Right lobe of liver (tissue), 6 donors: ENCODE measurements around the gene ZFAND3. TPM values are rescaled to one million over a fixed set of nuclear protein-coding genes. Genes with fewer than 3 reads are reported as not detected.

Experiments used
- ATAC-seq, 4 donors: fragments of 200-7000 bp; cut with Tn5 transposase; one replicate each; pipeline ENCODE4 v1.9.1; 2020; ENCODE audit warnings: mild to moderate bottlenecking in 4 of 4, moderate library complexity in 4 of 4
- DNase-seq, 3 donors: peaks; one replicate each; pipeline ENCODE4 v3.0.0-alpha.2; 2020
- H3K27ac ChIP-seq, 3 donors: fragments of 200-600 bp; one replicate each; pipeline ENCODE4 v1.8.0; 2022
- H3K27me3 ChIP-seq, 2 donors: fragments of 200-600 bp; one replicate each; pipeline ENCODE4 v1.8.0; 2022
- H3K36me3 ChIP-seq, 4 donors: fragments of 200-600 bp; sonication (generic) in 1 of 4; one replicate each; pipeline versions ENCODE4 v1.5.1 to v1.8.0; 2017 to 2022; ENCODE audit warnings: control low read depth in 1 of 4
- H3K4me1 ChIP-seq, 4 donors: fragments of 200-600 bp; sonication (generic) in 1 of 4; one replicate each; pipeline versions ENCODE4 v1.5.1 to v1.8.0; 2017 to 2022; ENCODE audit warnings: control low read depth in 1 of 4
- H3K4me3 ChIP-seq, 3 donors: fragments of 200-600 bp; one replicate each; pipeline ENCODE4 v1.8.0; 2022
- H3K9me3 ChIP-seq, 4 donors: fragments of 200-600 bp; sonication (generic) in 1 of 4; one replicate each; pipeline versions ENCODE4 v1.5.1 to v1.8.0; 2017 to 2022; ENCODE audit warnings: control low read depth in 1 of 4
- POLR2A ChIP-seq: fragments of 450-650 bp; IDR thresholded peaks from one replicate; pipeline ENCODE4 v1.6.1; 2017; ENCODE audit warnings: antibody characterized with exemption, mild to moderate bottlenecking
- WGBS: methylation state at CpG from one replicate; pipeline ENCODE4 v1.1.6; 2018; ENCODE audit warnings: low coverage, low lambda C conversion rate; ENCODE audit not compliant: insufficient coverage; ENCODE audit errors: missing lambda C conversion rate; 5-methylcytosine and 5-hydroxymethylcytosine counted together
- intact Hi-C, 2 donors: fragments of 100-400 bp; cut with DNase I; formaldehyde crosslinking; loops; one replicate each; pipeline versions ENCODE4 v1.11.2 to v1.14.1; 2022
- total RNA-seq, 6 experiments: library from RNA; depleted of rRNA in 2 of 6; stranded (reverse); fragments of >200 nt in 2 of 6; fragmentation: NEBNext Ultra II Directional in 3 of 6; extraction: Animal tissue kit (Norgen Biotek cat#: 25700) in 3 of 6; gene quantifications; one replicate each; pipeline versions ENCODE4 v1.1.0 to v1.2.4, GENCODE V29; 2016 to 2023
- TF ChIP-seq, protein P1 (sequence below), 4 donors: fragments of 200-600 bp in 3 of 4; fragments of 450-650 bp in 1 of 4; IDR thresholded peaks; one replicate each; pipeline versions ENCODE4 v1.5.1 to v1.8.0; 2016 to 2022; ENCODE audit warnings: antibody characterized with exemption in 4 of 4, mild to moderate bottlenecking in 2 of 4
- donor health status: DM: no; HTN: yes; CAD: no.
- donor health status: DM: no; HTN: no; CAD: no.
- donor health status: DM: no; HTN: no; CAD: no.
- donor health status: DM: no; HTN: yes; CAD: no.
- donor health status: DM: no; HTN: yes; CAD: no.

The ZFAND3 gene
- total RNA-seq, 6 experiments from 2014 or later, result 43.1 to 66.5 (median 53.2) TPM

DNA sequence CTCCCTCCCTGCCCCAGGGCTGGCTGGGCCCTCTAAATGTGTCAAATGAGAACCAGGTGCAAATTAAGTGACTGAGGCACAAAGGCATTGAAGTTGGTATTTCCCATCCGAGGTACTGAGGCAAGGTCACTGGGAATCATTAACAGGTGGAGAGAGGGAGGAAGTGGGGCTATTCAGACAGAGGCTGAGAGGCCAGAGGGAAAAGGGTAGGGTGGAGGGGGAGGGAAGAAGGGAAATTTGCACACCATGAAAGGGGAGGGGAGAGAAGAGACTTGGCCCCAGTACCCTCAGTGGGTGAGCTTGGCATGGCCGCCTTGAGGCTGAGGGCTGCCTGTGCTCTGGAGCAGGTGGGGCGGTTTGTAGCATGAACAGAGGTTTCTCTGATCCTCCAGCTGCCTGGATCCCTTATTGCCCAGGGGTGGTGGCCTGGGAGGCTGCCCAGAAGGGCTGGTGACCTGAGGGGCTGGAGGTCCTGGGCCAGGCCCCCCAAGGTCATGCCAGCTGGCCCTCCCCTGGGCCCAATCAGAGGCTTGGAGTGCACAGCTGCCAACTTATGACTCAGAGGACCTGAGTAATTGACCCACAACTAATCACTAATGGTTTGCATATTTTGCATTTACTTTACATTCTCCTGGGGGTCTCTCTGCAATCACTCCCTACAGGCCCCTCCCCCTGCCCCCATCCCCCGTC, 40.3 kb upstream of the ZFAND3 start:
- Histone ChIP-seq H3K36me3 (no peaks in the 10 kb centered on the region), H3K4me3 (no peak overlapping the region), H3K27me3 (no peaks in the 10 kb centered on the region), H3K9me3 (no peaks in the 10 kb centered on the region), H3K27ac (no peak overlapping the region), H3K4me1 (peaks cover 0 to 6% (median 0%) of the 10 kb centered on the region in 4 donors)
- DNase-seq (no peak), ATAC-seq (no peak)
- TF ChIP-seq POLR2A, result no peak
- TF ChIP-seq, protein P1, sequence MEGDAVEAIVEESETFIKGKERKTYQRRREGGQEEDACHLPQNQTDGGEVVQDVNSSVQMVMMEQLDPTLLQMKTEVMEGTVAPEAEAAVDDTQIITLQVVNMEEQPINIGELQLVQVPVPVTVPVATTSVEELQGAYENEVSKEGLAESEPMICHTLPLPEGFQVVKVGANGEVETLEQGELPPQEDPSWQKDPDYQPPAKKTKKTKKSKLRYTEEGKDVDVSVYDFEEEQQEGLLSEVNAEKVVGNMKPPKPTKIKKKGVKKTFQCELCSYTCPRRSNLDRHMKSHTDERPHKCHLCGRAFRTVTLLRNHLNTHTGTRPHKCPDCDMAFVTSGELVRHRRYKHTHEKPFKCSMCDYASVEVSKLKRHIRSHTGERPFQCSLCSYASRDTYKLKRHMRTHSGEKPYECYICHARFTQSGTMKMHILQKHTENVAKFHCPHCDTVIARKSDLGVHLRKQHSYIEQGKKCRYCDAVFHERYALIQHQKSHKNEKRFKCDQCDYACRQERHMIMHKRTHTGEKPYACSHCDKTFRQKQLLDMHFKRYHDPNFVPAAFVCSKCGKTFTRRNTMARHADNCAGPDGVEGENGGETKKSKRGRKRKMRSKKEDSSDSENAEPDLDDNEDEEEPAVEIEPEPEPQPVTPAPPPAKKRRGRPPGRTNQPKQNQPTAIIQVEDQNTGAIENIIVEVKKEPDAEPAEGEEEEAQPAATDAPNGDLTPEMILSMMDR (IDR thresholded peaks at IDR 0.05), result no peak
- intact Hi-C loops, result no loop called here
- 10% methylated on average over 2 of the region's 4 CpGs for WGBS

DNA sequence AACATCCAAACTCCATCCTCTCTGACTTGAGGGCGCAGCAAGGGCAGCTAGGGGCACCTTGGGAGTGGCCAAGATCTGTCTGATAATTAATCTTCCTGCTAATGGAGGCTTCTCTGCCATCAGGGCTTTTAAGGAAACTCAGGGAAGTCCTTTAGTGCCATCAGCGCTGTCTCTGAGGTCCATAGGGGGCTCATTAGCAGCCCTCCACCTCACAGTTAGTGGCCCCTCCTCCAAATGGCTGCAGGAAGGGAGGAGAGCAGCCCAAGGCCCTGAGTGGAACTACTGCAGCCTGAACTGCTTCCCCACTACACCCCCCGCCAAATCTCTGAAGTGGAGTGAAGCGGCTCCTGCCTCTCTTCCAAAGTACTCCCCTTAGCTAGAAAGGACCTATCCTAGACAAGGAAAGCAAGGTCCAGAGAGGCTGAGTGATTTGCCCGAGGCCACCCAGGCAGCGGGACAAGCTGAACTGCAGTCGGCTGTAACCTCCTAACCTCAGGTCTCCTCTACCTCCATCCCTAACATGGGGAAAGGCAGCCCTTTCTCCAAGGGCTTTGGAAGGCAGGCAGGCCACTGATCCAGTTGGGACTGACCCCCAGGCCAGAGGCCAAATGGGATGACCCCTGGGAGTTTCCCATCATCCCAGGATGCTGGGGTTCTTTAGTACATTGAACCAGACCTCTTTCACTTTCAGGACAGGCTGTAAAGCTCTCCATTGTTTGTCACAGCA, 39.5 kb upstream of the ZFAND3 start:
- ATAC-seq, result no peak
- Histone ChIP-seq H3K9me3 (no peaks in the 10 kb centered on the region), H3K27ac (no peak overlapping the region), H3K4me3 (no peak overlapping the region), H3K27me3 (no peaks in the 10 kb centered on the region), H3K36me3 (no peaks in the 10 kb centered on the region), H3K4me1 (peaks cover 0 to 6% (median 0%) of the 10 kb centered on the region in 4 donors)
- intact Hi-C loops, result no loop called here
- no peak for DNase-seq
- 89% methylated on average over 4 of the region's 7 CpGs for WGBS
- TF ChIP-seq POLR2A, result no peak
- TF ChIP-seq, protein P1 (IDR thresholded peaks at IDR 0.05), result no peak

DNA sequence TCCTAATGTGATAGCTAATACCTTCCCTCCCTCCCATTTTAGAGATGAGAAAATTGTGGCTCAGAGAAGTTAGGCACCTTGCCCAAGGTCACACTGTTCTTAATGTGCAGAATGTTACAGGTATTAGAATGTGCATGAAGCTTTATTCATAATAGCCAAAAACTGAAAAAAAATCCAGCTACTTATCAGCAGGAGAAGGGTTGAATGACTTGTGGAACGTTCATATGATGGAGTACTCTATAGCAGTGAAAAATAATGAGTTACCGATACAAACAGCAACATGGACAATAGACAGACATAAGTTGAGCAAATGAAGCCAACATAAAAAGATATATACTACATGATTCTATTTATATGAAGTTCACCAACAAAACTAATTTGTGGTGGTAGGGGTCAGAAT, 37.7 kb upstream of the ZFAND3 start:
- ATAC-seq, result no peak
- no peak for DNase-seq
- Histone ChIP-seq H3K36me3 (no peaks in the 10 kb centered on the region), H3K4me1 (peaks cover 0 to 6% (median 0%) of the 10 kb centered on the region in 4 donors), H3K4me3 (no peak overlapping the region), H3K9me3 (no peaks in the 10 kb centered on the region), H3K27me3 (no peaks in the 10 kb centered on the region), H3K27ac (no peak overlapping the region)
- TF ChIP-seq, protein P1 (IDR thresholded peaks at IDR 0.05), result no peak
- no peak for TF ChIP-seq POLR2A
- intact Hi-C loops, result no loop called here
- WGBS, result 89% methylated on average over 2 of the region's 2 CpGs

DNA sequence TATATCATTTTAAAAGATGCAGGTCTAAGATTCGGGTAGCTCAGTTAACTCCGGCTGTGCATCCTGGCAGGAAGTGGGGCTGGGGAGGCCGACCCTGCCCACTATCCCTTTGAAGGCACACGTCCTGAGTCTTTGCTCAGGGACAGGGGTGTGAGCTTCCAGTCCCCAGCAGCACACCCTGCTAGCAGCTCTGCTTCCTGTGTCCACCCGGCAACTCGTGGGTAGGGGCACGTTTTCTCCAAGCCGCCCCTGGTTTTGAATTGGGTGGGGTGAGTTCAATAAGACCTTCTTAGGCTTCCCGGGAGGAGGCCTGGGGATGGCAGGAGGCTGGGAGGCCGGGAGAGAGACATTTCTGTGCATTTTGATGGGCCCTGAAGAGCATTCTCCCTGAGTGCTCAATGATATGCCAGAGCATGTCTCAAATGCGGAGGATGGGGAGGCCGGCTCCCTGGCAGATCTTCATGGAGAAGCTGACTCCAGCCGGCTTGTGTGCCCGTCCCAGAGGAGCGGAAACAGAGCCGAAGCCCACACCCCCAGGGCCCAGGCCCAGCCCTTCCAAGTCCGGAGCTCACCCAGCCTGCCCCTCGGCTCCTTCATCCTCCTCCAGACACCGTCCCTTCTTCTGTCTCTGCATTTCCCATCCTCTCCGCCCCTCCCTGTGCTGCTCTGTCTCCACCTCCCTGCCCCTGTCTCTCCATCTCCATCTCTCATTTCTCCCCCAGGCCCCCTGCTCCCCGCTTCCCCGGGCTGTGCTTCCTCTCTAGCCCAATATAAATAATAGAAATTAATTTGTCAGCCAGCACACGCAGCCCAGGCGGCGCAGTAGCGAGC, 36.3 kb upstream of the ZFAND3 start:
- no peak overlapping the region for H3K27ac ChIP-seq
- H3K27me3 ChIP-seq, result no peaks in the 10 kb centered on the region
- no peaks in the 10 kb centered on the region for H3K36me3 ChIP-seq
- TF ChIP-seq, protein P1 (IDR thresholded peaks at IDR 0.05), result no peak
- no peak for TF ChIP-seq POLR2A
- H3K4me1 ChIP-seq, result peaks cover 0 to 6% (median 0%) of the 10 kb centered on the region in 4 donors
- WGBS, result 35% methylated on average over 11 of the region's 26 CpGs
- peak overlapping the region; percentile 36 to 51 (median 48) for H3K4me3 ChIP-seq
- intact Hi-C loops, result no loop called here
- no peak for DNase-seq
- peak; percentile 9 to 26 (median 17) for ATAC-seq
- H3K9me3 ChIP-seq, result no peaks in the 10 kb centered on the region
